ENCODE data around the gene C1orf21.

DNA sequence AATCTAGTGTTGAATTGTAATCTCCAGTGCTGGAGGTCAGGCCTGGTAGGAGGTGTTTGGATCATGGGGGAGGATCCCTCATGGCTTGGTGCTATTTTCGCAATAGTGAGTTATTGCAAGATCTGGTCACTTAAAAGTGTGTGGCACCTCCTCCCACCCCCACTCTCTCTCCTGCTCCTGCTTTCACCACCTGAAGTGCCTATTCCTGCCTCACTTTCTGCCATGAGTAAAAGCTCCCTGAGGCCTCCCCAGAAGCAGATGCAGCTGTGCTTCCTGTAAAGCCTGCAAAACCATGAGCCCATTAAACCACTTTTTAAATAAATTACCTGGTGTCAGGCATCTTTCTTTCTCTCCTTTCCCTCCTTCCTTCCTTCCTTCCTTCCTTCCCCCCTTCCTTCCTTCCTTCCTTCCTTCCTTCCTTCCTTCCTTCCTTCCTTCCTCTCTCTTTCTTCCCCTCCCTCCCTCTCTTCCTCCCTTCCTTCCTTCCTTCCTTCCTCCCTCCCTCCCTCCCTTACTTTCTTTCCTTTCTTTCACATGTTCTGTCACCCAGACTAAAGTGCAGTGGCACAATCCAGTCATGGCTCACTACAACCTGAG lies 172.4 kb downstream of the C1orf21 start:
- no peak for TF ChIP-seq LEF1 (IDR thresholded peaks at IDR 0.05; ENCODE audit: borderline replicate concordance)
- no peak for TF ChIP-seq ELF4 (IDR thresholded peaks at IDR 0.05)

Measured in HEK293T (cell line).